HL-60 (cell line): ENCODE data around the gene CASP8.

Experiments used
- GABPA ChIP-seq: IDR thresholded peaks from 2 replicates; pipeline ENCODE4 v1.6.1; 2012; ENCODE audit warnings: low read depth
- POLR2AphosphoS5 ChIP-seq: IDR thresholded peaks from 2 replicates; pipeline ENCODE4 v1.6.1; 2012; ENCODE audit warnings: low read depth
- SPI1 ChIP-seq: IDR thresholded peaks from 2 replicates; pipeline ENCODE4 v1.6.1; 2012; ENCODE audit warnings: low read depth, mild to moderate bottlenecking, borderline replicate concordance
- TF ChIP-seq, protein P1 (sequence below): IDR thresholded peaks from 2 replicates; pipeline ENCODE4 v1.6.1; 2012; ENCODE audit warnings: low read depth; ENCODE audit not compliant: insufficient replicate concordance
- TF ChIP-seq, protein P2 (sequence below): IDR thresholded peaks from one replicate; pipeline ENCODE4 v1.5.1; 2011; ENCODE audit warnings: low read length, control low read depth, inconsistent platforms; ENCODE audit not compliant: insufficient read depth

DNA sequence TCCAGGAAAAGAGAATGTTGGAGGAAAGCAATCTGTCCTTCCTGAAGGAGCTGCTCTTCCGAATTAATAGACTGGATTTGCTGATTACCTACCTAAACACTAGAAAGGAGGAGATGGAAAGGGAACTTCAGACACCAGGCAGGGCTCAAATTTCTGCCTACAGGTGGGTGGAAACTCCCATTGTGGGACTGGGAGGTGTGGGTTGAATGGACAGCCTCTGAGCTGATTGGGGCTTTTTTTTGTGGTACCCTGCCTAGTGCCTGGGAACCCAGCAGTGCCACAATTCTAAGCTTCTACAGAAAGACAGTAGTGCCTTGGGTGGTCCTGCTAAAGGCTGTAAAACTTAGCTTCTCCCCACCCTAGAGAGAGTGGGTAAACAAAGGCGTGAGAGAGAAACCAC lies 6.3 kb downstream of the CASP8 start:
- TF ChIP-seq GABPA (no peak), POLR2AphosphoS5 (no peak), SPI1 (no peak)
- TF ChIP-seq, protein P1, sequence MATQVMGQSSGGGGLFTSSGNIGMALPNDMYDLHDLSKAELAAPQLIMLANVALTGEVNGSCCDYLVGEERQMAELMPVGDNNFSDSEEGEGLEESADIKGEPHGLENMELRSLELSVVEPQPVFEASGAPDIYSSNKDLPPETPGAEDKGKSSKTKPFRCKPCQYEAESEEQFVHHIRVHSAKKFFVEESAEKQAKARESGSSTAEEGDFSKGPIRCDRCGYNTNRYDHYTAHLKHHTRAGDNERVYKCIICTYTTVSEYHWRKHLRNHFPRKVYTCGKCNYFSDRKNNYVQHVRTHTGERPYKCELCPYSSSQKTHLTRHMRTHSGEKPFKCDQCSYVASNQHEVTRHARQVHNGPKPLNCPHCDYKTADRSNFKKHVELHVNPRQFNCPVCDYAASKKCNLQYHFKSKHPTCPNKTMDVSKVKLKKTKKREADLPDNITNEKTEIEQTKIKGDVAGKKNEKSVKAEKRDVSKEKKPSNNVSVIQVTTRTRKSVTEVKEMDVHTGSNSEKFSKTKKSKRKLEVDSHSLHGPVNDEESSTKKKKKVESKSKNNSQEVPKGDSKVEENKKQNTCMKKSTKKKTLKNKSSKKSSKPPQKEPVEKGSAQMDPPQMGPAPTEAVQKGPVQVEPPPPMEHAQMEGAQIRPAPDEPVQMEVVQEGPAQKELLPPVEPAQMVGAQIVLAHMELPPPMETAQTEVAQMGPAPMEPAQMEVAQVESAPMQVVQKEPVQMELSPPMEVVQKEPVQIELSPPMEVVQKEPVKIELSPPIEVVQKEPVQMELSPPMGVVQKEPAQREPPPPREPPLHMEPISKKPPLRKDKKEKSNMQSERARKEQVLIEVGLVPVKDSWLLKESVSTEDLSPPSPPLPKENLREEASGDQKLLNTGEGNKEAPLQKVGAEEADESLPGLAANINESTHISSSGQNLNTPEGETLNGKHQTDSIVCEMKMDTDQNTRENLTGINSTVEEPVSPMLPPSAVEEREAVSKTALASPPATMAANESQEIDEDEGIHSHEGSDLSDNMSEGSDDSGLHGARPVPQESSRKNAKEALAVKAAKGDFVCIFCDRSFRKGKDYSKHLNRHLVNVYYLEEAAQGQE: no peak
- TF ChIP-seq, protein P2, sequence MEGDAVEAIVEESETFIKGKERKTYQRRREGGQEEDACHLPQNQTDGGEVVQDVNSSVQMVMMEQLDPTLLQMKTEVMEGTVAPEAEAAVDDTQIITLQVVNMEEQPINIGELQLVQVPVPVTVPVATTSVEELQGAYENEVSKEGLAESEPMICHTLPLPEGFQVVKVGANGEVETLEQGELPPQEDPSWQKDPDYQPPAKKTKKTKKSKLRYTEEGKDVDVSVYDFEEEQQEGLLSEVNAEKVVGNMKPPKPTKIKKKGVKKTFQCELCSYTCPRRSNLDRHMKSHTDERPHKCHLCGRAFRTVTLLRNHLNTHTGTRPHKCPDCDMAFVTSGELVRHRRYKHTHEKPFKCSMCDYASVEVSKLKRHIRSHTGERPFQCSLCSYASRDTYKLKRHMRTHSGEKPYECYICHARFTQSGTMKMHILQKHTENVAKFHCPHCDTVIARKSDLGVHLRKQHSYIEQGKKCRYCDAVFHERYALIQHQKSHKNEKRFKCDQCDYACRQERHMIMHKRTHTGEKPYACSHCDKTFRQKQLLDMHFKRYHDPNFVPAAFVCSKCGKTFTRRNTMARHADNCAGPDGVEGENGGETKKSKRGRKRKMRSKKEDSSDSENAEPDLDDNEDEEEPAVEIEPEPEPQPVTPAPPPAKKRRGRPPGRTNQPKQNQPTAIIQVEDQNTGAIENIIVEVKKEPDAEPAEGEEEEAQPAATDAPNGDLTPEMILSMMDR: no peak
